GM18498 (cell line): ENCODE data around the gene IL24.
A peak's percentile ranks its signal among the peaks of the same experiment; 100 is the strongest.

Experiments used
- ATAC-seq: cut with Tn5 transposase; IDR thresholded peaks from one replicate; pipeline ENCODE4 v1.9.1; 2021; ENCODE audit warnings: mild to moderate bottlenecking, moderate library complexity; ENCODE audit not compliant: unreplicated experiment

The IL24 gene

DNA sequence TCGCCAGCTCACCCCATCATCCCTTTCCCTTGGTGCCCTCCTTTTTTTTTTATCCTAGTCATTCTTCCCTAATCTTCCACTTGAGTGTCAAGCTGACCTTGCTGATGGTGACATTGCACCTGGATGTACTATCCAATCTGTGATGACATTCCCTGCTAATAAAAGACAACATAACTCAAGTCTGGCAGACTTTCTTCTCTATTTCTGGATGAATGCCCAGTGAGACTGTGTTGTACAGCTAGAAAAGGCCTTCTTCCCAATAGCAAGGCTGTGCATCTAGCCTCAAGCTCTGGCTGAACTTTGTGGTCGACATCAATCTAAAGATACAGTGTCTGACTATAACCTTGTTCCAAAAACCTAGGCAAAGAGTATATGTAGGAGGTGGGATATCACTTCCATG, 6.4 kb downstream of the IL24 start:
- no peak for ATAC-seq

GRCh38 chr1:206904423-206905142, 7.3 kb downstream of the IL24 start:
- ATAC-seq = no peak

DNA sequence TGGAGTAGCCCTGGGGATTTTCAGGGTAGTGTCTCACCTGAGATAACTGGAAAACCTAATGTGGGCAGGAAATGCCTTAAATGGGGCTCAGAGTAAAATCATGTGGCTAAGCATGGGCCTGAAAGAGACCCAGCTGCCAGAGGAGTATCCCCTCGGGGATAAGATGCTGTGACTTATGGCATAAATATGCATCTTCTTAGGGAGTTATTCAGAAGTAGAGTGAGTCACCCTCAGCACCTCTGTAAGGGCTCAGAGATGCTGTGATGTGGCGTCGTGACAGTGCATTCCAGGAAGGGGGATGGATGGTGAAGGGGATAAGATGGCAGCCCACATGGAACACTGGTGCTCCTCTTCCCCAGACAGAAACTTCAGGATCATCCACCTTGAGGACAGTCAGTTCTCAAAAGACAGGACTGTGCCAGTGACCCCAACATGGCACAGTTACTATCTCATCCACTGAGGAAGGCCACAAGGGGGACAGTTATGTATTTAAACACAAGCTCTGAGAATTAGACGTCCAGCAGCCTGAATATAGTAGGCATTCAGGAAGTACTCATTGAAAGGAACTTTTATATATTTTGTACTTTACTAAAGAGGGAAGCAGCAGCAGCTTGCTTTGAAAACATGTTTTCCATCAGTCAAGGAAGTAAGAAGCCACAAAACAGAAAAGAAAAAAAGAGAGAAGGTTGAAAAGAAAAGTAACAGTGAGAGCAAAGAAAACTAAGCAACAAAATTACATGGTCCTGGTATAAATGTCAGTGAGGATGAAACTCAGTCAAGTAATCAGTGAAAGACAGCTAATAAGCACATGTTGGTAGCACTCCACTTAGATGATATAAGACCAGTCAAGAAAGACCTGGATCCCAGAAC, 8.3 kb downstream of the IL24 start:
- peak; percentile 50 for ATAC-seq

- no peak for ATAC-seq
Observed at GRCh38 chr1:206907304-206907991, 10.2 kb downstream of the IL24 start.

DNA sequence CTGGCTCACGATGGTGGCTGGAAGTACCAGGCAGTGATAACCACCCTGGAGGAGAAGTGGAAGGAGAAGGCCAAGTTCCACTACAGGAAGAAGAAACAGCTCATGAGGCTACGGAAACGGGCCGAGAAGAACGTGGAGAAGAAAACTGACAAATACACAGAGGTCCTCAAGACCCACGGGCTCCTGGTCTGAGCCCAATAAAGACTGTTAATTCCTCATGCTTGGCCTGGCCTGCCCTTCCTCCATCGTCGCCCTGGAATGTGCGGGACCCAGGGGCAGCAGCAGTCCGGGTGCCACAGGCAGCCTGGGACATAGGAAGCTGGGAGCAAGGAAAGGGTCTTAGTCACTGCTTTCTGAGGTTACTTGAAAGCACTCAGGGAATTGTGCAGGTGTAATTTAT, 10.8 kb downstream of the IL24 start:
- ATAC-seq = no peak

DNA sequence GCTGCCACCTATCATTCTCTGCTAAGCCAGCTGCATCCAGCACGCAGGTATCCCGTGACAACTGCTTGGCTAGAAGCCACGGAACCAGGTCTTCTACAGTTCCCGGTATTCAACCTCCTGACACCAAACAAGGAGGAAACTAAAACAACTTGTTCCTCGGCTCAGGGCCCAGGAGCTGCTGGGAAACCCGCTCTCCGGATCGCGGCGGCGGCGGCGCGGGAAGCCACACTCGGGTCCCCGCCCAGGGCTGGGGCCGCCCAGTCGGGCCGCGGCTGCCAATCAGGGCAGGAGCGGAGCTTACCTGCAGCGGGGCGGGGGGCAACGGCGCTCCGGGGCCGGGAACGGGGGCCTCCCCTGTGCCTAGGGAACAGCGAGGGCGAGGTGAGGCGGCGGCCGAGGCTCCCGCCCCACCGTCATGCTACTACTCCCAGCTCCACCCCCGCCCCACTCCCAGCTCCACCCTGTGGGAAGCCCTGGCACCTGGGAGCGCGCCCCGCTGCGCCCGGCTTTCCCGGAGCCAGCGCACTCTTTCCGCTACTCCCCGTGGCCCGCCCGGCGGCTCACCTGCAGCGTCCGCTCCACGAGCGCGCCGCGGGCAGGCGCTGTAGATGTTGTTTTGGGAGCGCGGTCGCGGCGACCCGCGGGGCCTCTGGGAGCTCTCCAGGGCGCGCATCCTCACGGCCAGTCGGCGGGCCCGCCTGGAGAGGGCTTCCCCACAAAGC, 12.1 kb downstream of the IL24 start:
- ATAC-seq = no peak

DNA sequence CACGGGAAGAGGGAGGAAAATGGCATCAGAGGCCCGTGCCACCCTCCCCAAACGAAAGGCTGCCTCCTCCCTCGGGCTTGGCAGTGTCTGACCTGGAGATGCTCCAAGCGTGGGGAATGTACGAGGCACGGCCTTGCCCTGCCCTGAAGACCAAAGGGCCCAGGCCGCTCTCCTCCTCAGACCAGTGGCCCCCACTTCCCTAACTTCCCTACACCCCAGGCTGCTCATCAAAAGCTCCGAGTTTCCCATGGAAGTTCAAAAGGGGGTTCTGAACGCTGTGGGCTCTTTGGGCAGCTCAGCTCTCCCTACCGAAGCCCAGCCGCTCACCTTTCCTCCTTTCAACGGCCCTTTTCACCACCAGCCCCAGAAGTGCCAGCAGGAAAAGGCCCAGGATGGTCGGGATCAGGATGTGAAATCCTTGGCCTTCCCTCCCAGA, 12.7 kb downstream of the IL24 start:
- ATAC-seq = no peak

- no peak for ATAC-seq
Observed at GRCh38 chr1:206911064-206911663, 13.9 kb downstream of the IL24 start.

DNA sequence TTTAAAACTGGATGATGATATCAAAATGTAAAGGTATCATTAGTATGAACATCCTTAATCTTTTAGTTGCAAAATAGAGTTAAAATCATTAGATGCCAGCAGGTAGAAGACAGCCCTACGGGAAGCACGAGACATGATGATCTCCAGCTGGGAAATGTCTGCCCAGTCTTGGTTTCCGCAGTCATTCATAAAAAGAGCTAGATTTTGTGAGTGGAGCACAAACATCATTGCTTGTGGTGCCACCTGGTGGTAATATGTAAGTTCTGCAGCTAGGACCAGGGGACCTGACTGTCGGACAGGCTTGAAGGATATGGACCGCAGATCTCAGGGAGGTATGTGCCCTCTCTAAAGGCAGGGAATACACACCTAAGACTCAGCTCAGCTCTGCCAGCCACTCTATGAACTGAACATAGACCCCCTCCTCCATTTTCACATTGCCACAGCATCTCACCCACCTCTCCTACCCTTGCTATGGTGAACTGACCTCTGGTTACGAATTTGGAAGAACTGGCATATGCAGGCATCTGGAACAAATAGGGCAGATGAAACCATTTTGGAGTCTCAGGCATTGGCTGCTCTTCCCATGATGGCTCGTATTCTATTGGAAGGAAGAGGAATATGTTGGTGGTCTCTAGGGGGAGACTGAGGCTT, 15.3 kb downstream of the IL24 start:
- peak; percentile 59 for ATAC-seq

- no peak for ATAC-seq
Observed at GRCh38 chr1:206913766-206914537, 16.7 kb downstream of the IL24 start.

GRCh38 chr1:206915030-206915735, 17.9 kb downstream of the IL24 start:
- ATAC-seq = no peak

DNA sequence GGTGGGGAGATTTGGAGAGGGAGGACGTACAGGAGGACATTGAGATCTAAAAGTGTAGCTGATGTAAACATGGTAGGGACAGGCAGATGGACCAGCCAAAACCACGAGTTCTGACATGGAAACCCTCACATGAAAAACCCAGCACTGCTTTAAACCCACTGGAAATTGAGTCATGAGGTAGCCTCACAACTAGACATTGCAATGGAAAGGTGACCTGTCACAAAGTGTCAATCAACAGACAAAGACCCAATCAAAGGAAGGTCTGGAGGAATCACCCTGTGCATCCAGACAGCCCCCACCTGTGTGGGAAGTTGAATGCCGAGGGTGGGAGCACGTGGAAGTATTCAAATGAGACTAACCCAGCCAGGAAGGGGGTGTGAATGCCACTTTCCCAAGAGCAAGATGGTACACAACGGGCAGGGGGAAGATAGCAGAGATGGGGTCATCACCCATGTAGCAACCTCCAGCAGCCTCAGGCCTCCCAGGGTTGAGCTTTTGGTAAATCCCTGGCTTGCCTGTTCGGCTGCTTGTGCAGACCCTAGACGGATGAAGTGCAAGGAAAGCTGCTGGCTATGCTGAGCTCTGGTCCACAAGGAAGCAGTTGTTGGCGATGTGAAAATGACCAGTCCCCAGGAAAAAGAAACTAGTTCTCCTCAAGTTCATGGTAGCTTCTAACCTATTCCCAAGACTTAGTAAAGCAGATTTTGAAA, 18.9 kb downstream of the IL24 start:
- no peak for ATAC-seq

DNA sequence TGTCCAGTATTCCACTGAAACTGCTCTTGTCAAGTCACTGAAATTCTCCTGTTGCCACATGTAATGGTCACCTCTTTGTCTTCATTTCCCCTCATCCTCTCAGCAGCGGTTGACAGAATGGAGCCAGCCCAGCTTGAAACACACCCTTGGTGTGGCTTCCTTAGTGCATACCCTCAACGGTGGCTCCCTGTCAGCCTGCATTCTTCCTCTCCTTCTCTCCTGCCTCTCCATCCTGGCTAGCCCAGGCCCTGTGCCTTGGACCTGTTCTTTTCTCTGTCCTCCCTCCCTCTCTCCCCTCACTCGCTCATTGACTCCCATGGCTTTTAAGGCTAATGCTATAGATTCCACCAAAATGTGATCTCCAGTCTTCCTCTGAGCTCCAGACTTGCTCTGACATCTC, 20.8 kb downstream of the IL24 start:
- ATAC-seq = no peak

DNA sequence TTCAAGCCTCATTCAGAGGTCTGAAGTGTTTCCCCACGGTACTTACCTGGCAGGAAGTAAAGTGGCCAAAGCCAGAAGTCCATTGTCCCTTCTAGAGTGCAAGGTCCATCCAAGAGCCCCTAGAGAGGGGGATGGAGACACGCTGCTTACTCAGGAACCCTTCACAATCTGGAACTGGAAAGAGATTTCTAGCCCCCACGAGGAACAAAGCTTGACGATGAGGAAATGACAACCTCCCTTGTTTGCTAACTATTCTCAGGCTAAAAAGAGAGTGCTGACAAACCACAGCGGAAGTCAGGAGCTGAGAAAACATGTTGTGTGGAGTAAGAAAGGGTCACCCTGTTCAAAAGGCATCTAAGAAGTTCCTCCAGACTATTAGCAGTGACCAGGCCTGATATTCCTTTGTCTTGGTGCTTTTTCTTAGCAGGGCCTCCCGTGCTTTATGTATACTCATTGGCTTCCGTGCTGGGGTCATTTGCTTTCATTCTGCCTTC, 24.6 kb downstream of the IL24 start, which contains the start of gene FCMR:
TSS of gene FCMR (minus strand) at position 170 of the 494 bp plus-strand sequence. CDS start at position 83, 87 bp downstream.
- no peak for ATAC-seq

DNA sequence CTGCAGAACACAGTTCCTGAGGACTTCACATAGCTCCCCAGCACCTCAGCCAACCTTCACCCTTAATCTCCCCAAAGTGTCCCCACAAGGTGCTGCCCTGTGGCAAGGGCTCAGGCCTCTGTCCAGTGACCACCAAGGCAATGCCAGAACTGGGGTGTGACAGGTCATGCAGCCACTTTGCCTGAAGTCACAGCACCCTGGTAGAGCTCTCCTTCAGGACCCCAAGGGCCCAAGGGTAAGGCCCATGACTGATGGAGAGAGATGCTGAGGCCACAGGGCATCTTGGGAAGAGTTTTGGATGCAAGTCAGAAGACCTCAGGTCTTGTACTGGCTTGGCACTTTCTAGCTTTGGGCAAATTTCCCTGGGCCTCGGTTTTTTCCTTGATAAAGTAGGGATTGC, 25.3 kb downstream of the IL24 start:
- ATAC-seq = no peak

- peak; percentile 56 for ATAC-seq
Observed at GRCh38 chr1:206923009-206923960, 26.0 kb downstream of the IL24 start.
